Suprapubic skin (tissue), 4 donors: Measurements from ENCODE around the gene CACNA1E.

Experiments used
- EP300 ChIP-seq: sonication (generic); formaldehyde crosslinking; IDR thresholded peaks from one replicate; pipeline ENCODE4 v1.6.1; 2017; ENCODE audit warnings: antibody characterized with exemption
- POLR2A ChIP-seq, 2 donors: fragments of 450-650 bp; IDR thresholded peaks; one replicate each; pipeline ENCODE4 v1.6.1; 2017; ENCODE audit warnings: antibody characterized with exemption in 2 of 2, mild to moderate bottlenecking in 2 of 2, moderate library complexity in 2 of 2
- POLR2AphosphoS5 ChIP-seq, 3 donors: sonication (generic); formaldehyde crosslinking; IDR thresholded peaks; one replicate each; pipeline ENCODE4 v1.6.1; 2017; ENCODE audit warnings: antibody characterized with exemption in 3 of 3
- TF ChIP-seq, protein P1 (sequence below), 2 donors: fragments of 200-600 bp in 1 of 2; fragments of 450-650 bp in 1 of 2; sonication (generic) in 1 of 2; IDR thresholded peaks; one replicate each; pipeline ENCODE4 v1.5.1; 2016 to 2019; ENCODE audit warnings: antibody characterized with exemption in 2 of 2, mild to moderate bottlenecking in 1 of 2, moderate library complexity in 1 of 2

DNA sequence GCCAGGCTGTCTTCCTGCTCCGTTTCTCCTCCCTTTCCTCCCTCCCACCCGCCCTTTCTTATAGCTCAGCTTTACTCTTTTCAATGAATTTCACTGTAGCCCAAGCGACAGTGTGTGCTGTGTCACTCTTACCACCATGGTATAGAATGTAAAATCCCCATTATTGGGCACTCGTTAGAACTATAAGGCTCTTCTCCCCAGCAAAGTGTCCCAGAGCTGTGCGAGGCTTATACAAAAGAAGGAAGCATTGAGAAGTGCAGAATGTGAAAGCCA lies 192.5 kb downstream of the CACNA1E start:
- TF ChIP-seq, protein P1, sequence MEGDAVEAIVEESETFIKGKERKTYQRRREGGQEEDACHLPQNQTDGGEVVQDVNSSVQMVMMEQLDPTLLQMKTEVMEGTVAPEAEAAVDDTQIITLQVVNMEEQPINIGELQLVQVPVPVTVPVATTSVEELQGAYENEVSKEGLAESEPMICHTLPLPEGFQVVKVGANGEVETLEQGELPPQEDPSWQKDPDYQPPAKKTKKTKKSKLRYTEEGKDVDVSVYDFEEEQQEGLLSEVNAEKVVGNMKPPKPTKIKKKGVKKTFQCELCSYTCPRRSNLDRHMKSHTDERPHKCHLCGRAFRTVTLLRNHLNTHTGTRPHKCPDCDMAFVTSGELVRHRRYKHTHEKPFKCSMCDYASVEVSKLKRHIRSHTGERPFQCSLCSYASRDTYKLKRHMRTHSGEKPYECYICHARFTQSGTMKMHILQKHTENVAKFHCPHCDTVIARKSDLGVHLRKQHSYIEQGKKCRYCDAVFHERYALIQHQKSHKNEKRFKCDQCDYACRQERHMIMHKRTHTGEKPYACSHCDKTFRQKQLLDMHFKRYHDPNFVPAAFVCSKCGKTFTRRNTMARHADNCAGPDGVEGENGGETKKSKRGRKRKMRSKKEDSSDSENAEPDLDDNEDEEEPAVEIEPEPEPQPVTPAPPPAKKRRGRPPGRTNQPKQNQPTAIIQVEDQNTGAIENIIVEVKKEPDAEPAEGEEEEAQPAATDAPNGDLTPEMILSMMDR (IDR thresholded peaks at IDR 0.05), result no peak
- TF ChIP-seq POLR2A (IDR thresholded peaks at IDR 0.05) (no peak), POLR2AphosphoS5 (IDR thresholded peaks at IDR 0.05) (no peak), EP300 (no peak)
